GM23338 (cell line): ENCODE results near the gene MAS1L.

Source experiments
- CREB1 ChIP-seq: fragments of 250-450 bp; sonication (Bioruptor Pico); IDR thresholded peaks from 2 replicates; pipeline ENCODE4 v1.5.0; 2020; ENCODE audit warnings: low read depth, mild to moderate bottlenecking, moderate library complexity
- EZH2 ChIP-seq: fragments of 200-600 bp; sonication (generic); IDR thresholded peaks from one replicate; pipeline ENCODE4 v1.8.0; 2017; ENCODE audit warnings: antibody characterized with exemption, mild to moderate bottlenecking, low read depth; ENCODE audit not compliant: unreplicated experiment
- EZH2phosphoT487 ChIP-seq: fragments of 200-600 bp; sonication (generic); IDR thresholded peaks from one replicate; pipeline ENCODE4 v1.8.1; 2018; ENCODE audit warnings: antibody characterized with exemption; ENCODE audit not compliant: unreplicated experiment
- JUNB ChIP-seq: IDR thresholded peaks from one replicate; pipeline ENCODE4 v1.6.1; 2016; ENCODE audit warnings: antibody characterized with exemption; ENCODE audit not compliant: unreplicated experiment
- NANOG ChIP-seq: IDR thresholded peaks from 2 replicates; pipeline ENCODE4 v1.6.1; 2016; ENCODE audit warnings: antibody characterized with exemption, borderline replicate concordance
- POLR2AphosphoS5 ChIP-seq: IDR thresholded peaks from 2 replicates; pipeline ENCODE4 v1.6.1; 2016; ENCODE audit warnings: antibody characterized with exemption, low read depth
- STAT1 ChIP-seq: IDR thresholded peaks from one replicate; pipeline ENCODE4 v1.6.1; 2016; ENCODE audit warnings: antibody characterized with exemption; ENCODE audit not compliant: unreplicated experiment
- ZNF114 ChIP-seq: fragments of 250-450 bp; sonication (Bioruptor Pico); IDR thresholded peaks from 2 replicates; pipeline ENCODE4 v1.5.0; 2020; ENCODE audit warnings: mild to moderate bottlenecking, moderate library complexity
- ZNF331 ChIP-seq: fragments of 250-450 bp; sonication (Bioruptor Pico); IDR thresholded peaks from 2 replicates; pipeline ENCODE4 v1.5.0; 2020; ENCODE audit warnings: low read depth, mild to moderate bottlenecking, moderate library complexity
- TF ChIP-seq, protein P1 (sequence below), 2 experiments: fragments of 200-600 bp in 1 of 2; sonication (generic) in 1 of 2; conservative IDR thresholded peaks; 2 replicates each; pipeline versions ENCODE4 v1.5.1 to v1.6.1; 2016 to 2017; ENCODE audit warnings: antibody characterized with exemption in 2 of 2, low read depth in 2 of 2, mild to moderate bottlenecking in 2 of 2, moderate library complexity in 1 of 2
- TF ChIP-seq, protein P2 (sequence below): IDR thresholded peaks from one replicate; pipeline ENCODE4 v1.6.1; 2018; ENCODE audit warnings: antibody characterized with exemption; ENCODE audit not compliant: unreplicated experiment
- TF ChIP-seq, protein P3 (sequence below): IDR thresholded peaks from 2 replicates; pipeline ENCODE4 v1.6.1; 2016; ENCODE audit warnings: antibody characterized with exemption
- TF ChIP-seq, protein P4 (sequence below): fragments of 250-450 bp; sonication (Bioruptor Pico); IDR thresholded peaks from 2 replicates; pipeline ENCODE4 v1.5.0; 2020; ENCODE audit warnings: mild to moderate bottlenecking, moderate library complexity

DNA sequence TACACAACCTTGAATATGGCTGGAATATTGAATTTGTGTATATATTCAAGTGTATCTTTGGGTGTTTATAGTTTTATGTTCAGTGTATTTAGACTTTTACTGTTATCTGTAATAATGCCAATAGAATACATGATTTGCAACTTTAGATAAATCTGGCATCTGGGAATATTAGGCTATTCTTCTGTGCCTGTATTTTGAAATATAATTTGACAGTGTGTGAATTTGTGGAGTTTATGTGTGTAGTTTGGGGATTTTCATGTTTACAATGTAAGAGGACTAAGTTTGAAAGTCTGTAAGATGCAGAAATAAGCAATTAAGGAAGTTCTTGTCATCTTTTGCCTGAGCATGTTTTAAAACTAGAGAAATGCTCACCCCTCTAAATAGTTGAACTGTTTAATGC lies 48.8 kb downstream of the MAS1L start, which contains the start of gene OR10C1:
- no peak for TF ChIP-seq EZH2phosphoT487
- TF ChIP-seq, protein P1, sequence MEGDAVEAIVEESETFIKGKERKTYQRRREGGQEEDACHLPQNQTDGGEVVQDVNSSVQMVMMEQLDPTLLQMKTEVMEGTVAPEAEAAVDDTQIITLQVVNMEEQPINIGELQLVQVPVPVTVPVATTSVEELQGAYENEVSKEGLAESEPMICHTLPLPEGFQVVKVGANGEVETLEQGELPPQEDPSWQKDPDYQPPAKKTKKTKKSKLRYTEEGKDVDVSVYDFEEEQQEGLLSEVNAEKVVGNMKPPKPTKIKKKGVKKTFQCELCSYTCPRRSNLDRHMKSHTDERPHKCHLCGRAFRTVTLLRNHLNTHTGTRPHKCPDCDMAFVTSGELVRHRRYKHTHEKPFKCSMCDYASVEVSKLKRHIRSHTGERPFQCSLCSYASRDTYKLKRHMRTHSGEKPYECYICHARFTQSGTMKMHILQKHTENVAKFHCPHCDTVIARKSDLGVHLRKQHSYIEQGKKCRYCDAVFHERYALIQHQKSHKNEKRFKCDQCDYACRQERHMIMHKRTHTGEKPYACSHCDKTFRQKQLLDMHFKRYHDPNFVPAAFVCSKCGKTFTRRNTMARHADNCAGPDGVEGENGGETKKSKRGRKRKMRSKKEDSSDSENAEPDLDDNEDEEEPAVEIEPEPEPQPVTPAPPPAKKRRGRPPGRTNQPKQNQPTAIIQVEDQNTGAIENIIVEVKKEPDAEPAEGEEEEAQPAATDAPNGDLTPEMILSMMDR (conservative IDR thresholded peaks at IDR 0.05; ENCODE audit: low read depth in 2 of 2) = no peak
- no peak for TF ChIP-seq POLR2AphosphoS5
- TF ChIP-seq STAT1 = no peak
- TF ChIP-seq EZH2 = no peak
- no peak for TF ChIP-seq ZNF331 (CRISPR knock-in tag)
- TF ChIP-seq CREB1 = no peak
- TF ChIP-seq, protein P2, sequence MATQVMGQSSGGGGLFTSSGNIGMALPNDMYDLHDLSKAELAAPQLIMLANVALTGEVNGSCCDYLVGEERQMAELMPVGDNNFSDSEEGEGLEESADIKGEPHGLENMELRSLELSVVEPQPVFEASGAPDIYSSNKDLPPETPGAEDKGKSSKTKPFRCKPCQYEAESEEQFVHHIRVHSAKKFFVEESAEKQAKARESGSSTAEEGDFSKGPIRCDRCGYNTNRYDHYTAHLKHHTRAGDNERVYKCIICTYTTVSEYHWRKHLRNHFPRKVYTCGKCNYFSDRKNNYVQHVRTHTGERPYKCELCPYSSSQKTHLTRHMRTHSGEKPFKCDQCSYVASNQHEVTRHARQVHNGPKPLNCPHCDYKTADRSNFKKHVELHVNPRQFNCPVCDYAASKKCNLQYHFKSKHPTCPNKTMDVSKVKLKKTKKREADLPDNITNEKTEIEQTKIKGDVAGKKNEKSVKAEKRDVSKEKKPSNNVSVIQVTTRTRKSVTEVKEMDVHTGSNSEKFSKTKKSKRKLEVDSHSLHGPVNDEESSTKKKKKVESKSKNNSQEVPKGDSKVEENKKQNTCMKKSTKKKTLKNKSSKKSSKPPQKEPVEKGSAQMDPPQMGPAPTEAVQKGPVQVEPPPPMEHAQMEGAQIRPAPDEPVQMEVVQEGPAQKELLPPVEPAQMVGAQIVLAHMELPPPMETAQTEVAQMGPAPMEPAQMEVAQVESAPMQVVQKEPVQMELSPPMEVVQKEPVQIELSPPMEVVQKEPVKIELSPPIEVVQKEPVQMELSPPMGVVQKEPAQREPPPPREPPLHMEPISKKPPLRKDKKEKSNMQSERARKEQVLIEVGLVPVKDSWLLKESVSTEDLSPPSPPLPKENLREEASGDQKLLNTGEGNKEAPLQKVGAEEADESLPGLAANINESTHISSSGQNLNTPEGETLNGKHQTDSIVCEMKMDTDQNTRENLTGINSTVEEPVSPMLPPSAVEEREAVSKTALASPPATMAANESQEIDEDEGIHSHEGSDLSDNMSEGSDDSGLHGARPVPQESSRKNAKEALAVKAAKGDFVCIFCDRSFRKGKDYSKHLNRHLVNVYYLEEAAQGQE = no peak
- TF ChIP-seq, protein P3, sequence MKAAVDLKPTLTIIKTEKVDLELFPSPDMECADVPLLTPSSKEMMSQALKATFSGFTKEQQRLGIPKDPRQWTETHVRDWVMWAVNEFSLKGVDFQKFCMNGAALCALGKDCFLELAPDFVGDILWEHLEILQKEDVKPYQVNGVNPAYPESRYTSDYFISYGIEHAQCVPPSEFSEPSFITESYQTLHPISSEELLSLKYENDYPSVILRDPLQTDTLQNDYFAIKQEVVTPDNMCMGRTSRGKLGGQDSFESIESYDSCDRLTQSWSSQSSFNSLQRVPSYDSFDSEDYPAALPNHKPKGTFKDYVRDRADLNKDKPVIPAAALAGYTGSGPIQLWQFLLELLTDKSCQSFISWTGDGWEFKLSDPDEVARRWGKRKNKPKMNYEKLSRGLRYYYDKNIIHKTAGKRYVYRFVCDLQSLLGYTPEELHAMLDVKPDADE = no peak
- no peak for TF ChIP-seq ZNF114 (CRISPR knock-in tag)
- no peak for TF ChIP-seq JUNB
- TF ChIP-seq NANOG = no peak
- TF ChIP-seq, protein P4, sequence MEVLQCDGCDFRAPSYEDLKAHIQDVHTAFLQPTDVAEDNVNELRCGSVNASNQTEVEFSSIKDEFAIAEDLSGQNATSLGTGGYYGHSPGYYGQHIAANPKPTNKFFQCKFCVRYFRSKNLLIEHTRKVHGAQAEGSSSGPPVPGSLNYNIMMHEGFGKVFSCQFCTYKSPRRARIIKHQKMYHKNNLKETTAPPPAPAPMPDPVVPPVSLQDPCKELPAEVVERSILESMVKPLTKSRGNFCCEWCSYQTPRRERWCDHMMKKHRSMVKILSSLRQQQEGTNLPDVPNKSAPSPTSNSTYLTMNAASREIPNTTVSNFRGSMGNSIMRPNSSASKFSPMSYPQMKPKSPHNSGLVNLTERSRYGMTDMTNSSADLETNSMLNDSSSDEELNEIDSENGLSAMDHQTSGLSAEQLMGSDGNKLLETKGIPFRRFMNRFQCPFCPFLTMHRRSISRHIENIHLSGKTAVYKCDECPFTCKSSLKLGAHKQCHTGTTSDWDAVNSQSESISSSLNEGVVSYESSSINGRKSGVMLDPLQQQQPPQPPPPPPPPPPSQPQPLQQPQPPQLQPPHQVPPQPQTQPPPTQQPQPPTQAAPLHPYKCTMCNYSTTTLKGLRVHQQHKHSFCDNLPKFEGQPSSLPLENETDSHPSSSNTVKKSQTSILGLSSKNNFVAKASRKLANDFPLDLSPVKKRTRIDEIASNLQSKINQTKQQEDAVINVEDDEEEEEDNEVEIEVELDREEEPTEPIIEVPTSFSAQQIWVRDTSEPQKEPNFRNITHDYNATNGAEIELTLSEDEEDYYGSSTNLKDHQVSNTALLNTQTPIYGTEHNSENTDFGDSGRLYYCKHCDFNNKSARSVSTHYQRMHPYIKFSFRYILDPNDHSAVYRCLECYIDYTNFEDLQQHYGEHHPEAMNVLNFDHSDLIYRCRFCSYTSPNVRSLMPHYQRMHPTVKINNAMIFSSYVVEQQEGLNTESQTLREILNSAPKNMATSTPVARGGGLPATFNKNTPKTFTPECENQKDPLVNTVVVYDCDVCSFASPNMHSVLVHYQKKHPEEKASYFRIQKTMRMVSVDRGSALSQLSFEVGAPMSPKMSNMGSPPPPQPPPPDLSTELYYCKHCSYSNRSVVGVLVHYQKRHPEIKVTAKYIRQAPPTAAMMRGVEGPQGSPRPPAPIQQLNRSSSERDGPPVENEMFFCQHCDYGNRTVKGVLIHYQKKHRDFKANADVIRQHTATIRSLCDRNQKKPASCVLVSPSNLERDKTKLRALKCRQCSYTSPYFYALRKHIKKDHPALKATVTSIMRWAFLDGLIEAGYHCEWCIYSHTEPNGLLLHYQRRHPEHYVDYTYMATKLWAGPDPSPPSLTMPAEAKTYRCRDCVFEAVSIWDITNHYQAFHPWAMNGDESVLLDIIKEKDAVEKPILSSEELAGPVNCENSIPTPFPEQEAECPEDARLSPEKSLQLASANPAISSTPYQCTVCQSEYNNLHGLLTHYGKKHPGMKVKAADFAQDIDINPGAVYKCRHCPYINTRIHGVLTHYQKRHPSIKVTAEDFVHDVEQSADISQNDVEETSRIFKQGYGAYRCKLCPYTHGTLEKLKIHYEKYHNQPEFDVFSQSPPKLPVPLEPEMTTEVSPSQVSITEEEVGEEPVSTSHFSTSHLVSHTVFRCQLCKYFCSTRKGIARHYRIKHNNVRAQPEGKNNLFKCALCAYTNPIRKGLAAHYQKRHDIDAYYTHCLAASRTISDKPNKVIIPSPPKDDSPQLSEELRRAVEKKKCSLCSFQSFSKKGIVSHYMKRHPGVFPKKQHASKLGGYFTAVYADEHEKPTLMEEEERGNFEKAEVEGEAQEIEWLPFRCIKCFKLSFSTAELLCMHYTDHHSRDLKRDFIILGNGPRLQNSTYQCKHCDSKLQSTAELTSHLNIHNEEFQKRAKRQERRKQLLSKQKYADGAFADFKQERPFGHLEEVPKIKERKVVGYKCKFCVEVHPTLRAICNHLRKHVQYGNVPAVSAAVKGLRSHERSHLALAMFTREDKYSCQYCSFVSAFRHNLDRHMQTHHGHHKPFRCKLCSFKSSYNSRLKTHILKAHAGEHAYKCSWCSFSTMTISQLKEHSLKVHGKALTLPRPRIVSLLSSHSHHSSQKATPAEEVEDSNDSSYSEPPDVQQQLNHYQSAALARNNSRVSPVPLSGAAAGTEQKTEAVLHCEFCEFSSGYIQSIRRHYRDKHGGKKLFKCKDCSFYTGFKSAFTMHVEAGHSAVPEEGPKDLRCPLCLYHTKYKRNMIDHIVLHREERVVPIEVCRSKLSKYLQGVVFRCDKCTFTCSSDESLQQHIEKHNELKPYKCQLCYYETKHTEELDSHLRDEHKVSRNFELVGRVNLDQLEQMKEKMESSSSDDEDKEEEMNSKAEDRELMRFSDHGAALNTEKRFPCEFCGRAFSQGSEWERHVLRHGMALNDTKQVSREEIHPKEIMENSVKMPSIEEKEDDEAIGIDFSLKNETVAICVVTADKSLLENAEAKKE = no peak
